NCI-H345 (cell line): ENCODE results near the gene NPLOC4.

Source experiments
- DNase-seq: peaks from one replicate; lab custom pipeline; 2025; lab: John Stamatoyannopoulos, UW

Gene NPLOC4

DNA sequence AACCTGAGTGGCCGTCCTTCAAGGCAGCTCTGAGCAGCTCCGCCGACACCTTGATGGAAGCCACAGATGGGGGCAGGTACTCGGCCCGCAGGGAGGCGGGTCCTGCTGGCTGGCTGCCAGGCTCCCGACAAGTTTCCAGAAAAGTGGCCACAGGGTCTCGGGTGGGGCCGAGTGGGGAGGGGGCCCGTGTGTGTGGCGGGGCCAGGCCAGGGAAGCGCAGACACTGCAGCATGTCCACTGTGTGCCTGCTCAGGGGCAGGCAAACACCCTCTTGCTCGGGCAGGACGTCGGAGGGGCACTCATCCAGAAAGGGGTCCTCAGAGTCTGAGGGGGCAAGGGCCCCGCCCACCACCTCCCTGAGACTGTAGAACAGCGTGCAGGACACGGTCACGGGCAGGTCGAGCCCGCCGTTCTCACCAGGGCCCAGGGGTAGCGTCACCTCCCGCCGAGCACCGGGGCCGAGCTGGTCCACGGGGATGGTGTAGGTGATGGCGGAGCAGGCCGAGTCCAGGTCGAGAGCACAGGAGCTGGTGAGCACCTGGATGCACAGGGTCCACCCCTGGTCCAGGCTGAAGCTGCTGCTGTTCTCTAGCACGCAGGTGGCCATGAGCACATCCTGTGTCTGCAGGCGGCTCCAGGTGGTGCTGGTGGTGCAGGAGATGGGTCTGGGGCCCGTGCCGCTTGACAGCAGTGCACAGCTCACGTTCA, 89.9 kb downstream of the NPLOC4 start:
- no peak for DNase-seq

DNA sequence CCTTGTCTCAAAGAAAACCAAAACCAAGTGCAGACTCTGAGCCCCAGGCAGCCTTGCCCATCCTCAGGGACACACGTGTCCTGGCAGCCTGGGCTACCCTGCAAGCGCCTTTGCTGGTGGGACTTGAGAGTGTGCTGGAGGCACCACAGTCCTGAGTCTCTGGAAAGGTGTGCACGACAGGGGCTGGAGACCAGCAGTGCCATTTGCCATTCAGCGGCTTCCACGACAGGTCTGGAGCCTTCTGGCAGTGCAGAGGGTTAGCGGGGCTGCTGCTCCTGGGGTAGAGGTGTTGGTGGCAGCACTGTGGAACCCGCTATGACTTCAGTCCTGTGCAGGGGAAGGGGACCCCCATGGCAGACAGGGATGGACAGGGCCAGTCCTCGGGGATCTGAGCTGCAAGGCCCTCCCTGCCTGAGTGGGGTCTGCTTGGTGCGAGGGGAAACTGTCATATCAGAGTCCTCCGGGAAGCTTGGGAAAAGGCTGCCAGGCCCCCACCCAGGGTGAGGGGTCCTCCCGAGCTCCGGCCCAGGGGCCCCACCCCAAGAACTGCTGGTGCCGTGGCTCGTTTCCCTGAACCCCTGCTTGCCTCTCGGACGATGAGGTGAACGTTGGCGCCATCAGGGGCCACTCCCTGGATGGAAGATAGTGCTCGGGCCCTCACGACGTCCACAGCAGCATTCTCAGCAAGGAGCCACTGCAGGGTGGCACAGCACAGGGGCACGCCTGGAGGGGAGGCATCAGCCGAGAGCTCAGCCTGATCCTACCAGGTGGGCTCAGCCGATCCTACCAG, 91.6 kb downstream of the NPLOC4 start:
- no peak for DNase-seq

DNA sequence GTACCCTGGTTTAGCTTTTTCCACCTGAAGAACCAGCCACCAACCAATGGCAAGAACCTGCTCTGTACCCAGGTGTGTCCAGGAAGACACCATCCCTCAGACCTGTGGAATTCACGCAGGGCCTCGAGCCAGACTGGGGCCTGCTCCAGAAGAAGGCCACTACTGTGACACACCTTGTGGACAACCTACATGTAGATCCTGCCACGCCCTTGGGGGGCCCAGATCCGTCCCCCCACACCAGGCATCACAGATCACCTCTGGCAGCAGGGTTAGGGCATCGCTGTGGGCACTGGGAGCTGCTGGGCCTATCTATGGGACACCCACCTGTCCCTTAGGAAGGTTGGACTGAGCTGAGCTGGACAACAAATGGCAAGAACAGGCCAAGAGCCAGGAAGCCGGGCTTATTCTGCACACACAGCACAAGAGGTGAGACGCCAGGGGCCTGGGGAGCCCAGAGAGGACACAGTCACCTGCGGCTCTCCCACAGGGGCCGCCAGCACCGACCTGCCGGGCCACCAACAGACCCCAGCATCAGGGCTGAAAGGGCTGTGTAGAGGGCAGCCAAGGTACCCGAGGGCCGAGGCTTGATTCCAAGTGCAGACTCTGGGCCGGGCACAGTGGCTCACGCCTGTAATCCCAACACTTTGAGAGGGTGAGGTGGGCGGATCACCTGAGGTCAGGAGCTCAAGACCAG, 92.5 kb downstream of the NPLOC4 start:
- no peak for DNase-seq

DNA sequence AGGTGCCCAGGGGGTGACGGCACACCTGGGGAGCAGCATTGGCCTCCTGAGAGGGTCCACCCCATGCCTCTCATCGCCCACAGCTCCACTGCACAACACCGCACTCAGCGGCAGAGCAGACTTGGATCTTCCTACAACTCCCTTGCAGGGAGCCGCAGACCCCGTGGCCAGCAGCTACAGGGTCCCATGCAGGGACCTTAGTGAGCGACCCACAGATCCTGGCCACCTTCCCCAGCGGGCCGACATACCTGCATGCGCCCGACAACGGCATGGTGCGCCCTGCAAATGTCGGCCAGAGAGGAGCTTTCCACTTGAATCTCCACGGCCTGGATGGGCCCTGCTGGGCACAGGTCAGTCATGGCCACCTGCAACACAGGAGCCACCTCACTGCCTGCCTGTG, 93.2 kb downstream of the NPLOC4 start:
- no peak for DNase-seq

DNA sequence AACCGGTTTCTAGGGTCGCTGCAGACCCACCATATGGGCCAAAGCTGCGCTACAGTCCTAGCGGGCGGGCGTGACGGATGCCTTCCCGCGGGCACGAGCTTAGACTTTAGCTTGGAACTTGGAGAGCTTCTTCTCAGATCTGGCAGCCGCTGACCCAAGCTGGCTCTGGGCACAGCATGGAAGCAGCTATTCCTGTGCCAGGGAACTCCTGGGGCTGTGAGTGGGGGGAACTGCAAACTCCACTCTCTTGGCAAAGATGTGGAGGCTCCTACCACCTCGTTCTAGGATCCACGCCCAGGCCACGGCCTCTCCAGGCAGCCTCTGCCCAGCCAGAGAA, 93.6 kb downstream of the NPLOC4 start:
- no peak for DNase-seq

DNA sequence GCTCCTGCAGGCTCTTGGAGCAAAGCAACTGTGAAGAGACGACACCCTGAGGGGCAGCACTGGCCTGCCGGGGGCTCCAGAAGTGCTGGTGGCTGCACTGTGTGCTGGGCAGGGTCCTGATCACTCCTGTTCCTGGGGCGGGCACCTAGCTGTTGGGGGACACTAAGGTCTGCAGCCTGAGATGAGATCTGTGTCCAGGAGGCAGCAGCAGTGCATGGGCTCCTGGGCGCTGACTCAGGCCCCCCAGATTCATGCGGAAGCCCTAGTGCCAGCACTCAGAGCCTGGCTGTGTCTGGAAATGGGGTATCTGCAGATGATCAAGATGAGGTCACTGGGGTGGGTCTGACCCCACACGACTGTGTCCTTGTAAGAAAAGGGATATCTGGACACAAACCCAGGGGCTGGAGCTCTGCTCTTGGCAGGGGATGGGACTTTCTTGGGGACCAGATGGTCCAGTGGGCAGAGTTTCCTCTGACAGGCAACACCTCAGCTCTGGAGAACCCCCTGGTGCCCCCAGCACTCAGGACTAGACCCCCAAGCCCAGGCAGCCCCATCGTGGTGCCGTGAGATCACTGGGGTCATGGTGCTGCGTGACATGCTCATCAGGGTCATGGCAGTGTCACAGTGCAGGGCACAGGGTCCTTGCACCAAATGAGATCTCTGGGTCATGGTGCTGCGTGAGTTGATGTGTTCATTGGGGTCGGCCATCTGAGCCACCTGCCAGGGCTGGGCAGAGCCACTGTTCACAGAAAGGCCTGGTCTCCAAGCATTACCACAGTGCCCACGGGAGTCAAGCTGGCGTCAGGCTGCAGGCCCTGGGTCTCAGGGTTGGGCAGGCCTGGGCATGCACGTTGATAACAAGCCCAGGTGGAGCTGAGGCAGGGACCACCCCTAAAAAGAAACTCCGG, 94.2 kb downstream of the NPLOC4 start:
- no peak for DNase-seq

DNA sequence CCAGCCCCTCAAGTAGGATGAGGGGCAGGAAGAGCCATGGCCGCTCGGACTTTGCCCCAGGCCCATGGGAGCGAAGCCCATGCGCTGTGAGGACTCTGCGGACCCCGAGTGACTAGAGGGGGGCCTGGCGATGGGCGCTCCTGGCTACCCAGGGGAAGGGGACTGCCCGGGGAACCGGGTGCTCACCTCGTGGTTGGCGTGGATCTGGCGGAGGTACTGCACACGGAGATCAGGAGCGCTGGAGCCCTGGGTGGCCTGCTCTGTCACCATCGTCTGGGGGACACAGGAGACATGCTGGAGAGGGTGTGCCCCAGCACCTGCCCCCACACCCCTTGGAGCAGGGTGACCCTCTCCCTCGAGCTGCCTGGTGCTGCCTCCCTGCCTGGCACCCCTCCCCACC, 95.8 kb downstream of the NPLOC4 start:
- no peak for DNase-seq

DNA sequence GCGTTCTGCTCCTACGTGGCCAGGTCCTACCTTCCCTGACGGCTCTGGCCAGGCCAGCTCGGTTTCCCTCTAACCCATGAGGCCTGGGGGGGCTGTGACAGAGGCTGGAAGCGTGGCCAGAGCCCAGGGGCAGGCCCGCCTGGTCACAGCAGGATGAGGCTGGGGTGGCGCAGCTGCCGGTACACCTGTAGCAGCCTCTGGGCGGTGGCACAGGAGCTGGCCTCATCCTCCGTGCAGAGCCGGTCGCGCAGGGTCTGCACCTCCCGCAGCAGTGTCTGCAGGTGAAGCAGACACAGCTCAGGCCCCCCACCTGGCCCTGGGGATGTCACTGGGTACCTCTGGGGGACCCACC, 96.3 kb downstream of the NPLOC4 start:
- DNase-seq = no peak

DNA sequence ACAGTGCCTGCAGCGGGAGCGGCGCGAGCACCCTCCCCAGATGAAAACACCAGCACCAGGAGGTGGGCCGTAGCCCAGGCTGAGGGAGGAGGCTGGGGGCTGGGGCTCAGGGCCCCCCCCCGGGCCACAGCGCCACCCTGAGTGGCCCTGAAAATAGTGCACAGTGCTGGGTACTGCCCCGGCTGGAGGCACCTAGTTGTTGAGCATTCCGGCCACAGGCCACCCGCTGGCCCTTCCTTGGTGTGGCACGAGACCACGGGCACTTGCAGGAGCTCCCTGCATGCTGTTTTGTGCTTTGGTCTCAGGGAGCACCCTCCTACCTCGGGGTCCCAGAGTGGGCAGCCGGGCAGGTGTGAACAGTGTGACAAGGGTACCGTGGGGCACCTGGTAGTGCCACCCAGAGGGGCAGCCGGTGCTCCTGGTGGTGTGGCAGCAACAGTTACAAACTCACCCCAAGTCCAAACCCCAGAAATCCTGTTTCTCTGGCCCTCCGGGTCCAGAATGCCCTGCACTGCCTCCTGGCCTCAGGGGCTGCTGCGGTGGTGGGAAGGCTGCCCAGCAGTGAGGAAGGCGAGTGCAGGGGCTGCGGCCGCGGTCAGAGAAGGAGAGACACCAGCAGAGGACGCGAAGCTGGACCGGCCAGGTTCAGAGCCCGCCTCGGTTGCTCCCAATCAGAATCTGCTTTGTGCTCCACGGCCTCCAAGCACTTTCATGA, 96.8 kb downstream of the NPLOC4 start:
- DNase-seq = no peak

DNA sequence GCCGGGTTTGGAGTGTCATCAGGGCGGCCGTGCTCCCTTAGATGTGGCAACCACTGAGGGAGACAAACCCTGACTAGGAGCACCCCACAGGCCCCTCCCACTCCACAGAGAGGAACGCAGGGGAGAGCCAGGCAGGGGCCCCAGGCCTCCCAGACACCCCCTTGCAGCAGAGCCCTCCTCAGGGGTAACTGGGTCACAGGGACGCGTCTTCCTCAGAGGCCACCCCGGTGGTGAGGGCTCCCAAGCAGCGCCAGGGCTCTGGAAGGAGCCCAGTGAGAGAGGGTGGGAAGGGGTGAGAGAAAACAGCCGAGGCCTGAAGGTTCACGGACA, 97.4 kb downstream of the NPLOC4 start:
- DNase-seq = no peak

DNA sequence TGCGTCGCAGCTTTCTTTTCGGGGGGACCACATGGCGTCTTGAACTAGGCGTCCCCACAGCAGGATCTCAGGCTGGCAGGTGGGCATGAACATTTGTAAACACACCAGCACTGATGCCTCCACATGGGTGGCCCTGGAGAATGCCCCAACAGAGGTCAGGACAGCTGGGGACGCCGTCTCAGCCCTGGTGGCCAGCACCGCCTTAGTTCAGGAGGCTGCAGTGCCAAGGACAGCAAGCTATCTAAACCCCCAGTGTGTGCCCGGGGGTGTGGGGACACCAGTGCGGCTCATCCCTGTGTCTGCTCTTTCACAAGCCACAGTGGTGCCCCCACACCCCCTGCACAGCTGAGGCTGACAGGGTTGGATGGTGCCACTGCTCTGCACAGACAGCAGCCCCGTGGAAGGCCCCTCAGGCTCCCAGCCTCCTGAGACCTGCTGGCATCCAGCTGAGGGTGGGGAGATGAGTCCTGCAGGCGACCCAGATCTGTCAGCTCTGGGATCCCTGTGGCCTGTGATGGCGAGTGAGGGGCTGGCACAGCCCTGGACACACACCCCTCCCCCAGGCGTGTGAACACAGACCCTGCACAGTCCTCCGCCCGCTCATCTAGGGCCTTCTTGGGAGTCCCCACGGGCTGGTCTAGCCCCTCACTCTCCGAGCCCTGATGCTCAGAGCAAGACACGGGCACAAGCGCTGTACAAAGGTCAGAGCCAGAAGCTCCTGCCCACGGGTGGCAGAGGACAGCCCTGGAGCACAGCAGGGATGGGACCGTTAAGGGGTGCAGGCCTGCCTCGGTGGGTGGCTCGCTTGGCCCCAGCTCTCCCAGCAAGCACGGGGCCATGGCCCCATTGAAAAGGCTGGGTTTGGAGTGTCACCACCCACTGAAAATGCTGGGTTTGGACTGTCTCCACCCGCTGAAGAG, 98.0 kb downstream of the NPLOC4 start:
- no peak for DNase-seq

DNA sequence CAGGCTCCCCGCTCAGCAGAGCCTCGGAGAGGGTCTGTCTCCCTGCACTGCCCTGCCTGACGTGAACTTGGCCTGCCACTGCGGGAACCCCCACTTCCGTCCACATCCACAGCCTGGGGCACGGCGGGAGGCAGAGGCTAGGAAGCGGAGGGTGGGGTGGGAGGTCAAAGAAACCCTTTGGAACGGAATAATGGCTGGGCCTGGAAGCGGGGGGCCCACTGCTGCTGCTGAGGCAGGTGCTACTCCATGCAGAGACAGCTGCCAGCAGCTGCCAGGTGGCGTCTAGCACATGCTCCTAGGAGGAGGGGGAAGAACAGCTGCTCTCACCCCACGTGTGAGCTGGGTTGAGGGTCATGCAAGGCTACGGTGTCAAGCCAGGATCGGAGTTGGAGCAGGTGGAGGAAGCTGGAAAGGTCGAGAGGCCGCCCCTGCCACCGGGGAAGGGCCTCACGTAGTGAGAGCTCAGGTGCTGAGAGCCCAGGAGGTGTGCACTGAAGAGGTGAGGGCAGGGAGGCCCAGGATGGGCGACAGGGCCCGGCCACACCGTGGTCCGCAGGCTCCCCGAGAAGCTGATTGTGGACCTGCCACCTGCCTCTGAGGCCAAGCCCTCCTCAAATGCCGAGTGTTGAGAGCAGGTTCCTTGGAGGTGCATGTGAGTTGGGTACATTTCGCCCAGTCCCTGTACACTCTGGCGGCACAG, 98.9 kb downstream of the NPLOC4 start:
- peak; percentile 84 for DNase-seq

DNA sequence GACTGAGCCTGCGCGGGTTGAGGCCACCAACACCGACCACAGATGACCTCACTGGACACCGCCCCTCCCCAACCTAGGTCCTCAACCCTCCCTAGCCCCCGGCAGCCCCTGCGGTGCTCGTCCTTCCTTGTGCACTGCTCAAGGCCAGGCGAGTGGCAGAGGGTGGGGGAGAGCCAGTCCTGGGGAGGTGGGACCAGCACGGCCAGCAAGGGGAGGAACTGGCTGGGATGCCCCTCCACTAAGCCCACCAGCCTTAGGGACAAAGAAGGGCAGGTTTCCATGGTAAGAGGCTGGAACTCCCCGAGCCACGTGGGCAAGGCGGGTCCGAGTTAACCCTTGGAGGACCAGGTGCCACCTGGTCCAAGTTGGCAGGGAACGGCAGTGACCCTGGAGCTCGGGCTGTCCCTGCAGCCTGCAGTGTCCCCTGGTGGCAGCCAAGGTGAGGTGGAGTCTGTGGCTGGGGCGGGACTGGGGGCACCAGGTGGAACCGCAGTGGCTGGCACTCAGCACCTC, 99.5 kb downstream of the NPLOC4 start:
- DNase-seq = peak; percentile 77

DNA sequence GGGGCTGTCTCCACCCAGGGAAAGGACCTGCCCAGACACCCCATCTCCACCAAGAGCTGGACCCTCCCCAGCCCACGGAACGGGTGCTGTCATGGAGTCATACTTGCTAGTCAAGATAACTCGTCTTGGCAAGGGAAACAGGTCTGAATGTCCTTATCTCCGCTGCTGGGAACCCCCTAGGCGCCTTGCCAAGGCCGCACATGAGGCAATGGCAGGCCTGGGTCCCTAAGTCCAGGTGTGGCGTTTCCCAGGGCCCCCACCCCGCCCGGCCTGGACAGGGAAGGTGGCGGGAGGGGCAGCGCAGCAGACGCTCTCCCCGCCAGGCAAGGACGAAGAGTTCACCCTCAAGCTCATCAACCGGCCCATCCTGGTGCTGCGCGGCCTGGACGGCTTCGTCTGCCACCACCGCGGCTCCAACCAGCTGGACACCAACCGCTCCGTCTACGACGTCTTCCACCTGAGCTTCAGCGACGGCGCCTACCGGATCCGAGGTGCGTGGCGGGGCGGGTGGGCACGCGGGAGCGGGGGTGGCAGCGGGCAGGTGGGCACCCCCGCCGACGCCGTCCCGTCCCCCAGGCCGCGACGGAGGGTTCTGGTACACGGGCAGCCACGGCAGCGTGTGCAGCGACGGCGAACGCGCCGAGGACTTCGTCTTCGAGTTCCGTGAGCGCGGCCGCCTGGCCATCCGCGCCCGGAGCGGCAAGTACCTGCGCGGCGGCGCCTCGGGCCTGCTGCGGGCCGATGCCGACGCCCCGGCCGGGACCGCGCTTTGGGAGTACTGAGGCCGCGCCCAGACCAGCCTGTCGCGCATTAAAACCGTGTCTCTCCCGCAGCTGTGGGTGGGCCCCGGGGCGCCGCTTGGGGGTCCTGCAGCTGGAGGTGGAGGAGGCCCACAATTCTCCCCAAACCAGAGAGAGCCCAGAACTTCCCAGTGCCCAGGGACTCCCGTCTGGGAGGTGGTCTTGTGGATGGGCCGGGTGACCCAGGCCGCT, 100.3 kb downstream of the NPLOC4 start:
- DNase-seq = no peak

DNA sequence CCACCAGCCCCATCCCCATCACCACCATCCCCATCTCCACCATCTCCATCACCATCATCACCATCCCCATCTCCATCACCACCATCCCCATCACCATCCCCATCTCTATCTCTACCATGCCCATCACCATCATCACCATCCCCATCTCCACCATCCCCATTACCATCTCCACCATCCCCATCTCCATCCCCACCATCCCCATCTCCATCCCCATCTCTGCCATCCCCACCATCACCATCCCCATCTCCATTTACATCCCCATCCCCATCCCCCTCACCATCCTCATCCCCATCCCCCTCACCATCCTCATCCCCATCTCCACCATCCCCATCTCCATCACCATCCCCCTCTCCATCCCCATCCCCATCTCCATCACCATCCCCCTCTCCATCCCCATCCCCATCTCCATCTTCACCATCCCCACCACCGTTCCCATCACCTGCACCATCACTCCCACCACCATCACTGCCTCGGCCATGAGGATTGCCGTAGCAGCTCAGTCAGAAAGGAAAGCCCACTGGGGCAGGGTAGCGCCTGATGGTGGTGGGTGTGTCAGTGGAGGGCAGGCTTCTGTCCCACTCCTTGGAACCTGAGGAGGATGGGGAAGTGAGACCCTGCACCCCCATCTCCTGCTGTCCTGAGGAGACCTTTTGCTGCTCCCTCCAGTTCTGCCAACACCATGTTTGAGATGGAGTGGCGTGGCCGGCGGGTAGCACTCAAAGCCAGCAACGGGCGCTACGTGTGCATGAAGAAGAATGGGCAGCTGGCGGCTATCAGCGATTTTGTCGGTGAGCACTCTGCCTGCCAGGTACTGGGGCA, 101.2 kb downstream of the NPLOC4 start:
- no peak for DNase-seq

DNA sequence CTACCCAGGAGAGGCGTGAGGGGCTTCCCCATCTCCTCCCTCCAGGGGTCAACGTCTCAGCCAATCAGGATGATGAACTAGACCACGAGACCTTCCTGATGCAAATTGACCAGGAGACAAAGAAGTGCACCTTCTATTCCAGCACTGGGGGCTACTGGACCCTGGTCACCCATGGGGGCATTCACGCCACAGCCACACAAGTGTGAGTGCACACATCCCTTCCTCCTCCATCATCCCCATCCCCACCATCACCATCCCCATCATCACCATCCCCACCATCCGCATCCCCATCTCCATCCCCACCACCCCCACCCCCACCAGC, 101.9 kb downstream of the NPLOC4 start:
- no peak for DNase-seq

DNA sequence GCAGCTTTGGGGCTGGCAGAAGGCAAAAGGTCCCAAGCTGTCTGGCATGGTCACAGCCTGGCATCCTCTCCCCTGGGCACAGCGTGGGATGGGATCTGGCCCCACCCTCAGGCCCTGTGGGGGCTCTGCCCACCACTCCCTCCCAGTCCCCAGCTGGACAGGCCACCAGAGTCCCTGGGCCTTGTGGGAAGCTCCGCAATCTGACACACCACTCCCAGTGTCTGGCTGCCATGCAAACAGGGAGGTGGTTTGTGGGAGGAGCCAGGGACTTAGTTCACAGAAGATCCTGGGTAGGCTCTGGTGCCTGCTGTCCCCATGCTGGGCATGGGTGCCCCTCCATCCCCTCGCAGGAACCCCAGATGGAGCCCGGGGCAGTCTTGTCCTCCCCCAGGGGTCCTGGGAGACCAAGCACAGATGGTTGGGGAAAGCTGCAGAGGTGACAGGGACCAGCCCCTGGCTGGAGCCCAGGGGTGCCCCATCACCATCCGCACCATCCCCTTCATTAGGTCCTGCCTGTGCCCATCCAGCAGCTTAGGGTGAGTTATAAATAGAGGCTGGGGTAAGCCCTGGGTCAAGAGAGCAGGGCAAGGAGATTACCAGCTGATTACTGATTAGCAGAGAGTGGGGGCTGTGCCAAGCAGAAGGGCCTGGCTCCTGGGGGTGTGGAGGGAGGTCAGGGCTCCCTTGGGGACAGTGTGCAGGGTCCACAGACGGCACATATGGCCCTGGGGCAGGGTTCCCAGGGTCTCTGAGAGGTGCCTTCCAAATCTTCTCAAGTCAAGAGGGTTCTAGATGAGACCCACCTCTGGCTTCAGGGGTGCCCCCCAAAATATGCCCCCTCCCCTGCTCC, 102.5 kb downstream of the NPLOC4 start:
- DNase-seq = no peak
